Endodermal cell (in vitro differentiated cells): ENCODE results near the gene PC. TPM values are rescaled to one million over a fixed set of nuclear protein-coding genes. Genes with fewer than 3 reads are reported as not detected.
A peak's percentile ranks its signal among the peaks of the same experiment; 100 is the strongest.

Source experiments
- DNase-seq: peaks from one replicate; pipeline ENCODE4 v3.0.0-alpha.2; 2017
- H3K27ac ChIP-seq: 2 replicates; pipeline ENCODE4 v1.5.1; 2013; ENCODE audit warnings: mild to moderate bottlenecking, low read depth, low read length, moderate library complexity
- H3K27me3 ChIP-seq: 2 replicates; pipeline ENCODE4 v1.6.1; 2013; ENCODE audit warnings: mild to moderate bottlenecking, low read length, moderate library complexity; ENCODE audit not compliant: insufficient read depth, control insufficient read depth, poor library complexity, severe bottlenecking
- H3K36me3 ChIP-seq: 2 replicates; pipeline ENCODE4 v1.7.0; 2013; ENCODE audit warnings: mild to moderate bottlenecking, low read length, moderate library complexity; ENCODE audit not compliant: control insufficient read depth, insufficient read depth
- H3K4me1 ChIP-seq: one replicate; pipeline ENCODE4 v1.7.0; 2013; ENCODE audit warnings: low read length; ENCODE audit not compliant: control insufficient read depth, insufficient read depth
- H3K4me3 ChIP-seq: 2 replicates; pipeline ENCODE4 v1.5.1; 2013; ENCODE audit warnings: mild to moderate bottlenecking, low read length, moderate library complexity
- H3K9ac ChIP-seq: 2 replicates; pipeline ENCODE4 v1.6.1; 2013; ENCODE audit warnings: mild to moderate bottlenecking, low read length, moderate library complexity; ENCODE audit not compliant: poor library complexity, severe bottlenecking; ENCODE audit errors: extremely low read depth
- H3K9me3 ChIP-seq: 2 replicates; pipeline ENCODE4 v1.6.1; 2013; ENCODE audit warnings: mild to moderate bottlenecking, low read length, moderate library complexity; ENCODE audit not compliant: control insufficient read depth
- H3K27ac Mint-ChIP-seq: 2 replicates; pipeline ENCODE4 v1.8.0; 2020; ENCODE audit warnings: mixed read lengths
- H3K27me3 Mint-ChIP-seq: 2 replicates; pipeline ENCODE4 v1.8.0; 2021; ENCODE audit warnings: mild to moderate bottlenecking, mixed read lengths; ENCODE audit not compliant: insufficient read depth
- H3K36me3 Mint-ChIP-seq: 2 replicates; pipeline ENCODE4 v1.8.0; 2020; ENCODE audit warnings: low read depth, mixed read lengths
- H3K4me1 Mint-ChIP-seq: 2 replicates; pipeline ENCODE4 v1.8.0; 2020; ENCODE audit warnings: mixed read lengths
- H3K4me3 Mint-ChIP-seq: 2 replicates; pipeline ENCODE4 v1.8.0; 2020; ENCODE audit warnings: mild to moderate bottlenecking, moderate library complexity, mixed read lengths
- H3K9me3 Mint-ChIP-seq: 2 replicates; pipeline ENCODE4 v1.8.0; 2020; ENCODE audit warnings: mild to moderate bottlenecking, mixed read lengths
- CTCF ChIP-seq: fragments of 200-600 bp; sonication (generic); conservative IDR thresholded peaks from 2 replicates; pipeline ENCODE4 v1.5.0; 2021; ENCODE audit warnings: antibody characterized with exemption, mild to moderate bottlenecking
- WGBS, 2 experiments: methylation state at CpG; one replicate each; pipeline versions ENCODE4 v1.1.5 to v1.1.7; 2013; ENCODE audit warnings: missing lambda C conversion rate in 2 of 2, mixed read lengths in 1 of 2; ENCODE audit not compliant: insufficient coverage in 1 of 2, insufficient read length in 1 of 2; 5-methylcytosine and 5-hydroxymethylcytosine counted together
- total RNA-seq, 2 donors: library from RNA; stranded (reverse); fragmentation: NEBNext Ultra II Directional in 1 of 2; extraction: Animal tissue kit (Norgen Biotek cat#: 25700) in 1 of 2; gene quantifications; 2 replicates in 1 of 2; 3 replicates in 1 of 2; pipeline ENCODE4 v1.2.1, GENCODE V29; 2021

Gene PC
- total RNA-seq, 2 donors from 2014 or later: 21.9 to 24.4 TPM

DNA sequence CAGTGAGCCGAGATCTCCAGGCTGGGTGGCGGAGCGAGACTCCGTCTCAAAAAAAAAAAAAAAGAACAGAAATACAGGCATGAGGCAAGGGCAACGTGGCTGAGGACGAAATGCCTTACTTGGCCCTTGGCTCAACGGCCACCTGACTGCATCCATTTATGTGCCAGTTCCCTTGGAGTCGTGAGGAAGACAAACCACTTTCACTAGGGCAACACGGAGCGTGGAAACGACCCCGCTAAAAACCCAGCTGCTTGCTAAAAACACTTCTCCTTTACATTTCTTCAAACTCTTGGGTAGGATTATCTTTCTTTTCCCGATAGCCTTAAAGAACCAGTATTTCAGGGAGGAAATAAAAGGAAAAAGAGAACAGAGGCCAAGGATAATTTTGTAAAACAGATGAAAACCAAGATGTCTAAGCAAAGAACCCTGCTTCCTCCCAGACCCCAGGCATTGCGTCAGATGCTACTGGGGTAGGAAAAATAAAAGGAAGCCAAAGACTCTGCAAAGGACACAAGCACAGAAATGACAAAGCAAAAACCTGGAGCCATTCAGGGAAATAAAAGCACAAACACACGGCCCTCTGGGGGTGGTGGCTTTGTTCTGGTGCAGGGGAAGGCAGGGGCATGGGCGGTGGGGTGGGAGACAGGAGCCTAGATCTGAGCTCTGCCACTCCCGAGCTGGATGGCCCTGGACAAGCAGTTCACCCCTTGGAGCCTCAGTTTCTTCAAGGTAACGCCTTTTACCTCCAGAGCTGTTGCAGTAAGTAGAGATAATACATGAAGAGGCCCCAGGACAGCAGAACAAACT, 37.0 kb downstream of the PC start:
- Mint-ChIP-seq H3K27ac (no peak overlapping the region), H3K4me3 (no peak overlapping the region), H3K9me3 (peaks cover 26% of the 10 kb centered on the region), H3K27me3 (no peaks in the 10 kb centered on the region), H3K4me1 (no peaks in the 10 kb centered on the region), H3K36me3 (peaks cover 17% of the 10 kb centered on the region)
- Histone ChIP-seq H3K4me1 (no peaks in the 10 kb centered on the region), H3K9ac (no peak overlapping the region), H3K4me3 (no peak overlapping the region), H3K36me3 (no peaks in the 10 kb centered on the region), H3K27ac (peak overlapping the region; percentile 57), H3K9me3 (peaks cover 10% of the 10 kb centered on the region), H3K27me3 (no peaks in the 10 kb centered on the region)
- no peak for DNase-seq
- WGBS, 2 experiments: 92 to 95% methylated on average over 13 to 18 of the region's 18 CpGs
- TF ChIP-seq CTCF: no peak

GRCh38 chr11:66919923-66920322, 38.3 kb downstream of the PC start:
- no peak overlapping the region for H3K27ac Mint-ChIP-seq
- TF ChIP-seq CTCF: no peak
- WGBS, 2 experiments: 86% methylated on average over 5 to 6 of the region's 6 CpGs
- peaks cover 10% of the 10 kb centered on the region for H3K36me3 Mint-ChIP-seq
- no peak for DNase-seq
- Histone ChIP-seq H3K4me3 (no peak overlapping the region), H3K9me3 (peaks cover 4% of the 10 kb centered on the region), H3K4me1 (peaks cover 5% of the 10 kb centered on the region), H3K9ac (no peak overlapping the region), H3K27ac (no peak overlapping the region), H3K27me3 (no peaks in the 10 kb centered on the region), H3K36me3 (no peaks in the 10 kb centered on the region)
- H3K9me3 Mint-ChIP-seq: peaks cover 14% of the 10 kb centered on the region
- H3K4me3 Mint-ChIP-seq: no peak overlapping the region
- no peaks in the 10 kb centered on the region for H3K27me3 Mint-ChIP-seq
- H3K4me1 Mint-ChIP-seq: no peaks in the 10 kb centered on the region

- no peak for TF ChIP-seq CTCF
- Mint-ChIP-seq H3K4me3 (no peak overlapping the region), H3K27me3 (no peaks in the 10 kb centered on the region), H3K36me3 (peaks cover 4% of the 10 kb centered on the region), H3K27ac (no peak overlapping the region), H3K4me1 (no peaks in the 10 kb centered on the region), H3K9me3 (peaks cover 8% of the 10 kb centered on the region)
- DNase-seq: no peak
- H3K27ac ChIP-seq: no peak overlapping the region
- H3K4me3 ChIP-seq: no peak overlapping the region
- WGBS, 2 experiments: 98 to 100% methylated on average over 1 to 3 of the region's 3 CpGs
- no peak overlapping the region for H3K9ac ChIP-seq
- H3K27me3 ChIP-seq: no peaks in the 10 kb centered on the region
- H3K36me3 ChIP-seq: no peaks in the 10 kb centered on the region
- no peaks in the 10 kb centered on the region for H3K9me3 ChIP-seq
- peaks cover 5% of the 10 kb centered on the region for H3K4me1 ChIP-seq
Measured at GRCh38 chr11:66918741-66919140, 39.4 kb downstream of the PC start.
